SK-N-SH (cell line): ENCODE measurements around the gene INPP5E. TPM values are rescaled to one million over a fixed set of nuclear protein-coding genes. Genes with fewer than 3 reads are reported as not detected.
A peak's percentile ranks its signal among the peaks of the same experiment; 100 is the strongest.
"Not testable (repeated sequence)": the region's sequence is repeated elsewhere in the genome, so short reads cannot be mapped to it uniquely, and the experiment has no call there.

Source experiments
- CTCF ChIA-PET: fragments of 300-600, 350-600 bp; formaldehyde crosslinking; extraction: SDS; loops from one replicate; lab custom pipeline; 2021; lab: Yijun Ruan, JAX
- POLR2A ChIA-PET: fragments of 350-600 bp; sonication (Branson Sonifier 250); formaldehyde crosslinking; extraction: SDS; loops from one replicate; lab custom pipeline; 2020; ENCODE audit warnings: antibody characterized with exemption, inconsistent platforms; lab: Yijun Ruan, JAX
- DNase-seq: peaks from one replicate; pipeline ENCODE4 v3.0.0; 2012
- H2AFZ ChIP-seq: fragments of 200-600 bp; sonication (generic); 2 replicates; pipeline ENCODE4 v1.8.1; 2016; ENCODE audit warnings: antibody characterized with exemption, mild to moderate bottlenecking, low read depth
- H3F3A ChIP-seq: fragments of 200-600 bp; sonication (generic); replicated peaks from 2 replicates; pipeline ENCODE3; 2016; ENCODE audit warnings: antibody characterized with exemption, mild to moderate bottlenecking; ENCODE audit not compliant: insufficient read depth
- H3K27ac ChIP-seq, 2 experiments: fragments of 200-500 bp in 1 of 2; fragments of 200-600 bp in 1 of 2; sonication (Bioruptor generic) in 1 of 2; sonication (generic), shearing (Covaris generic) in 1 of 2; 2 replicates each; pipeline versions ENCODE4 v1.5.1 to v1.6.1; 2014 to 2016; ENCODE audit warnings: low read depth in 2 of 2, inconsistent platforms in 1 of 2, low read length in 1 of 2, mild to moderate bottlenecking in 1 of 2, mixed read lengths in 1 of 2
- H3K27me3 ChIP-seq: fragments of 200-600 bp; sonication (generic), shearing (Covaris generic); 2 replicates; pipeline ENCODE4 v1.6.1; 2016; ENCODE audit warnings: mixed run types; ENCODE audit not compliant: insufficient read depth
- H3K36me3 ChIP-seq, 2 experiments: fragments of 200-500 bp in 1 of 2; fragments of 200-600 bp in 1 of 2; sonication (Bioruptor generic) in 1 of 2; sonication (generic) in 1 of 2; replicated peaks in 1 of 2; 2 replicates each; pipeline versions ENCODE3 to v1.5.1; 2014 to 2016; ENCODE audit warnings: low read length in 1 of 2, mild to moderate bottlenecking in 1 of 2; ENCODE audit not compliant: insufficient read depth in 2 of 2, control insufficient read depth in 1 of 2
- H3K4me1 ChIP-seq, 2 experiments: fragments of 200-500 bp in 1 of 2; fragments of 200-600 bp in 1 of 2; sonication (Bioruptor generic) in 1 of 2; sonication (generic), shearing (Covaris generic) in 1 of 2; 2 replicates each; pipeline versions ENCODE4 v1.5.1 to v1.6.1; 2014 to 2016; ENCODE audit warnings: low read depth in 1 of 2, low read length in 1 of 2, mixed run types in 1 of 2; ENCODE audit not compliant: insufficient read depth in 2 of 2, control insufficient read depth in 1 of 2
- H3K4me2 ChIP-seq: fragments of 200-600 bp; sonication (generic), shearing (Covaris generic); 2 replicates; pipeline ENCODE4 v1.6.1; 2017; ENCODE audit warnings: mixed run types
- H3K4me3 ChIP-seq, 2 experiments: fragments of 200-500 bp in 1 of 2; fragments of 200-600 bp in 1 of 2; sonication (Bioruptor generic) in 1 of 2; sonication (generic), shearing (Covaris generic) in 1 of 2; 2 replicates each; pipeline versions ENCODE4 v1.5.1 to v1.8.1; 2014 to 2016; ENCODE audit warnings: low read depth in 2 of 2, inconsistent platforms in 1 of 2, low read length in 1 of 2, mild to moderate bottlenecking in 1 of 2, mixed read lengths in 1 of 2, moderate library complexity in 1 of 2
- H3K79me2 ChIP-seq: fragments of 200-600 bp; sonication (generic); 2 replicates; pipeline ENCODE4 v1.8.1; 2017; ENCODE audit warnings: mild to moderate bottlenecking; ENCODE audit not compliant: insufficient read depth
- H3K9ac ChIP-seq: fragments of 200-600 bp; sonication (generic); 2 replicates; pipeline ENCODE4 v1.6.1; 2017; ENCODE audit warnings: mixed run types
- H3K9me2 ChIP-seq: fragments of 200-600 bp; sonication (generic); 2 replicates; pipeline ENCODE4 v1.6.1; 2017; ENCODE audit warnings: mixed run types
- H3K9me3 ChIP-seq: fragments of 200-600 bp; sonication (generic); 2 replicates; pipeline ENCODE4 v1.6.1; 2017; ENCODE audit warnings: mixed run types, mild to moderate bottlenecking, moderate library complexity
- H4K20me1 ChIP-seq: fragments of 200-600 bp; sonication (generic); 2 replicates; pipeline ENCODE4 v1.6.1; 2017; ENCODE audit warnings: mild to moderate bottlenecking, mixed run types; ENCODE audit not compliant: insufficient read depth
- FOXJ3 ChIP-seq: sonication (generic); formaldehyde crosslinking; IDR thresholded peaks from 2 replicates; pipeline ENCODE4 v1.5.1; 2020; ENCODE audit warnings: mild to moderate bottlenecking, missing genetic modification reagents
- MAX ChIP-seq: IDR thresholded peaks from 2 replicates; pipeline ENCODE4 v1.4.0; 2012; ENCODE audit warnings: low read depth
- MXI1 ChIP-seq: IDR thresholded peaks from 2 replicates; pipeline ENCODE4 v1.6.1; 2012; ENCODE audit warnings: mild to moderate bottlenecking, low read depth, low read length, improper control_type of control experiment
- SIN3A ChIP-seq: IDR thresholded peaks from 2 replicates; pipeline ENCODE4 v1.6.1; 2012; ENCODE audit warnings: low read depth, mild to moderate bottlenecking, low read length, moderate library complexity, borderline replicate concordance
- TCF12 ChIP-seq: IDR thresholded peaks from 2 replicates; pipeline ENCODE4 v1.4.0; 2012
- WGBS: methylation state at CpG from one replicate; pipeline ENCODE4 v1.1.6; 2017; ENCODE audit warnings: low lambda C conversion rate; 5-methylcytosine and 5-hydroxymethylcytosine counted together
- polyA plus RNA-seq, 3 experiments: library from polyadenylated mRNA; depleted of rRNA; stranded (reverse); fragments of >200 nt; gene quantifications; 2 replicates each; pipeline ENCODE4 v1.2.3, GENCODE V29; 2012

The INPP5E gene
- polyA plus RNA-seq, 1 of the 3 experiments (the other 2 are of a cell fraction) = 12.8 TPM

GRCh38 chr9:136409557-136410455, 29.8 kb downstream of the INPP5E start:
- Histone ChIP-seq H3F3A (peaks cover 9% of the 10 kb centered on the region), H3K9ac (peak overlapping the region; percentile 79), H3K9me3 (no peaks in the 10 kb centered on the region), H3K4me2 (peak overlapping the region; percentile 99), H3K79me2 (peaks cover 66% of the 10 kb centered on the region), H3K27ac (peak overlapping the region; percentile 47 to 67; a peak in 3 of 4 replicates), H4K20me1 (peaks cover 7% of the 10 kb centered on the region), H3K27me3 (no peaks in the 10 kb centered on the region), H3K4me1 (peaks cover 16 to 24% of the 10 kb centered on the region in 2 experiments), H3K9me2 (no peaks in the 10 kb centered on the region), H3K36me3 (peaks cover 30 to 56% of the 10 kb centered on the region in 2 experiments), H2AFZ (0 out of 2 replicates have a peak overlapping the region, but pooled peaks have one; percentile 79), H3K4me3 (peak overlapping the region; percentile 82 to 98)
- TF ChIP-seq MXI1 (peak; percentile 97), MAX (peak; percentile 89), FOXJ3 (CRISPR knock-in tag) (no peak), SIN3A (0 out of 2 replicates have a peak, but pooled peaks have one; percentile 45)
- DNase-seq = peak; percentile 80
- 16% methylated on average over 35 of the region's 71 CpGs for WGBS
- CTCF ChIA-PET = interaction anchor here (0.8 to 3.6 kb wide), 9 partner anchors 9 to 199 kb away, joined by 3 to 26 read pairs (median 3); partner anchors contain the start of genes DNLZ and SNAPC4
- POLR2A ChIA-PET = interaction anchor here (0.7 to 1.4 kb wide), 4 partner anchors 9 to 83 kb away, joined by 3 to 5 read pairs (median 4); partner anchors contain the start of gene DNLZ

GRCh38 chr9:136407911-136408310, 31.7 kb downstream of the INPP5E start:
- H2AFZ ChIP-seq = no peak overlapping the region
- H3K9me2 ChIP-seq = no peaks in the 10 kb centered on the region
- WGBS = 91% methylated on average over 7 of the region's 7 CpGs
- H4K20me1 ChIP-seq = peaks cover 7% of the 10 kb centered on the region
- no peaks in the 10 kb centered on the region for H3K9me3 ChIP-seq
- H3K4me3 ChIP-seq = no peak overlapping the region
- H3K9ac ChIP-seq = no peak overlapping the region
- H3K4me1 ChIP-seq = peaks cover 16 to 24% of the 10 kb centered on the region in 2 experiments
- peaks cover 48% of the 10 kb centered on the region for H3K79me2 ChIP-seq
- no peak for DNase-seq
- TF ChIP-seq TCF12 = no peak
- H3F3A ChIP-seq = peaks cover 9% of the 10 kb centered on the region
- H3K27me3 ChIP-seq = no peaks in the 10 kb centered on the region
- CTCF ChIA-PET = interaction anchor here (2.6 to 3.6 kb wide), 2 partner anchors 7 to 43 kb away, joined by 20 to 26 read pairs; partner anchors contain the start of genes DNLZ and SNAPC4
- H3K4me2 ChIP-seq = no peak overlapping the region
- peaks cover 21 to 54% of the 10 kb centered on the region in 2 experiments for H3K36me3 ChIP-seq
- H3K27ac ChIP-seq = no peak overlapping the region
- POLR2A ChIA-PET = no interaction called here

DNA sequence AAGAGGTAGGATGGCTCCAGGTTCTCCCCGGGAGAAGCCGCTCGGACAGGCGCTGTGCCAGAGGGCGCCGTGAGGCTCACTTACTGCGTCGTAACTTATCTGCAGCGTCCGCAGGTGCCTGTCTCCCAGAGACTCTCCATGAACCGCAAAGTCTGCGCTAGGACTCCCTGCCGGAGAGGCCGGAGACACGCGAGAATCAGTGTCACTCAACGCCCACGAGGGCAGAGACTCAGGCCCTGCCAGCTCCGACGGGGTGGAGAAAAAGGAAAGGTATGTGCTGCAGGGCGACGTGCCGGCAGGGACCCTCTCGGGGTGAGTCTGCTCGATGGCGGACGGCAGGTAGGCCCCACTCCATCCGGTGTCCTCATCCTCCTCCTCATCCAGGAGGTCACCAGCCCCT, 32.6 kb downstream of the INPP5E start:
- POLR2A ChIA-PET, H3K4me3 ChIP-seq, H3K4me2 ChIP-seq, H3K27me3 ChIP-seq, DNase-seq, H3K9ac ChIP-seq, H4K20me1 ChIP-seq, H3K9me3 ChIP-seq, H2AFZ ChIP-seq, H3K9me2 ChIP-seq, CTCF ChIA-PET, H3K27ac ChIP-seq: not testable (repeated sequence)
- Histone ChIP-seq H3K4me1 (peaks cover 16 to 22% of the 10 kb centered on the region in 2 experiments), H3K79me2 (peaks cover 40% of the 10 kb centered on the region), H3F3A (peaks cover 10% of the 10 kb centered on the region), H3K36me3 (peaks cover 14 to 54% of the 10 kb centered on the region in 2 experiments)
- 95% methylated on average over 17 of the region's 28 CpGs for WGBS

- H3K9me2 ChIP-seq, POLR2A ChIA-PET, H3K4me3 ChIP-seq, H3K9me3 ChIP-seq, H3K27ac ChIP-seq, H4K20me1 ChIP-seq, H2AFZ ChIP-seq, DNase-seq, H3K4me2 ChIP-seq, H3K9ac ChIP-seq, H3K27me3 ChIP-seq: not testable (repeated sequence)
- 96% methylated on average over 8 of the region's 10 CpGs for WGBS
- H3K79me2 ChIP-seq = peaks cover 28% of the 10 kb centered on the region
- CTCF ChIA-PET = interaction anchor here (1.0 to 1.3 kb wide), 2 partner anchors 14 to 42 kb away, joined by 3 to 5 read pairs; partner anchors contain the start of gene DNLZ
- peaks cover 15% of the 10 kb centered on the region for H3F3A ChIP-seq
- peaks cover 11% of the 10 kb centered on the region in 2 experiments; a peak in 3 of 4 replicates for H3K4me1 ChIP-seq
- peaks cover 13 to 58% of the 10 kb centered on the region in 2 experiments for H3K36me3 ChIP-seq
These were observed 33.7 kb downstream of the INPP5E start for GRCh38 chr9:136405904-136406303.
